ENCODE measurements around the gene DIAPH2.

The DIAPH2 gene

GRCh38 chrX:96978906-96979305, 294.3 kb downstream of the DIAPH2 start:
- DNase-seq (ENCODE audit: low spot score): no peak

GRCh38 chrX:96979766-96980165, 295.1 kb downstream of the DIAPH2 start:
- DNase-seq (ENCODE audit: low spot score): no peak

- no peak for DNase-seq (ENCODE audit: low spot score)
These were observed 297.5 kb downstream of the DIAPH2 start for GRCh38 chrX:96982161-96982560.

- DNase-seq (ENCODE audit: low spot score): no peak
These were observed 299.9 kb downstream of the DIAPH2 start for GRCh38 chrX:96984538-96984937.

GRCh38 chrX:96985046-96985445, 300.4 kb downstream of the DIAPH2 start:
- no peak for DNase-seq (ENCODE audit: low spot score)

GRCh38 chrX:96987228-96987627, 302.6 kb downstream of the DIAPH2 start:
- no peak for DNase-seq (ENCODE audit: low spot score)

- no peak for DNase-seq (ENCODE audit: low spot score)
These were observed 305.4 kb downstream of the DIAPH2 start for GRCh38 chrX:96989830-96990571.

GRCh38 chrX:96994093-96994492, 309.5 kb downstream of the DIAPH2 start:
- no peak for DNase-seq (ENCODE audit: low spot score)

GRCh38 chrX:96997196-96997595, 312.6 kb downstream of the DIAPH2 start:
- DNase-seq (ENCODE audit: low spot score): peak; percentile 11

GRCh38 chrX:97000682-97001368, 316.2 kb downstream of the DIAPH2 start:
- DNase-seq (ENCODE audit: low spot score): no peak

GRCh38 chrX:97006167-97006566, 321.5 kb downstream of the DIAPH2 start:
- DNase-seq (ENCODE audit: low spot score): no peak

GRCh38 chrX:97009391-97009790, 324.7 kb downstream of the DIAPH2 start:
- no peak for DNase-seq (ENCODE audit: low spot score)

GRCh38 chrX:97011540-97011939, 326.9 kb downstream of the DIAPH2 start:
- DNase-seq (ENCODE audit: low spot score): no peak

- DNase-seq (ENCODE audit: low spot score): no peak
These were observed 331.5 kb downstream of the DIAPH2 start for GRCh38 chrX:97016106-97016505.

- peak; percentile 39 for DNase-seq (ENCODE audit: low spot score)
These were observed 337.0 kb downstream of the DIAPH2 start for GRCh38 chrX:97021680-97022079.

- no peak for DNase-seq (ENCODE audit: low spot score)
These were observed 341.8 kb downstream of the DIAPH2 start for GRCh38 chrX:97026406-97026805.

- no peak for DNase-seq (ENCODE audit: low spot score)
These were observed 342.8 kb downstream of the DIAPH2 start for GRCh38 chrX:97027384-97027922.

GRCh38 chrX:97030463-97030862, 345.8 kb downstream of the DIAPH2 start:
- no peak for DNase-seq (ENCODE audit: low spot score)

GRCh38 chrX:97030947-97031346, 346.3 kb downstream of the DIAPH2 start:
- no peak for DNase-seq (ENCODE audit: low spot score)

GRCh38 chrX:97039363-97040029, 354.9 kb downstream of the DIAPH2 start:
- DNase-seq (ENCODE audit: low spot score): no peak

- no peak for DNase-seq (ENCODE audit: low spot score)
These were observed 360.8 kb downstream of the DIAPH2 start for GRCh38 chrX:97045470-97045869.

GRCh38 chrX:97046867-97047266, 362.2 kb downstream of the DIAPH2 start:
- no peak for DNase-seq (ENCODE audit: low spot score)

- no peak for DNase-seq (ENCODE audit: low spot score)
These were observed 365.8 kb downstream of the DIAPH2 start for GRCh38 chrX:97050392-97050791.
